ENCODE results near the gene GREB1. TPM values are rescaled to one million over a fixed set of nuclear protein-coding genes. Genes with fewer than 3 reads are reported as not detected.

The GREB1 gene
- total and polyA plus RNA-seq, 2 of the 4 experiments (the other 2 are of a cell fraction), result 0.05 TPM; not detected in 1

GRCh38 chr2:11528228-11528627, 5.6 kb upstream of the GREB1 start:
- Histone ChIP-seq H2AK5ac (ENCODE audit: low read depth, low read length) (no peak overlapping the region), H3K4me1 (ENCODE audit: control insufficient read depth, insufficient read depth, low read length) (no peaks in the 10 kb centered on the region), H3K14ac (replicated peaks; ENCODE audit: low read depth, low read length) (no peak overlapping the region), H3K4ac (ENCODE audit: low read depth, low read length) (no peak overlapping the region), H3K18ac (ENCODE audit: low read depth, low read length) (no peak overlapping the region), H3K27ac (ENCODE audit: insufficient read depth, low read length) (no peak overlapping the region), H2BK5ac (ENCODE audit: low read depth, low read length, poor library complexity, severe bottlenecking) (no peak overlapping the region), H3K27me3 (ENCODE audit: control insufficient read depth, insufficient read depth, low read length) (peaks cover 10% of the 10 kb centered on the region), H2BK15ac (ENCODE audit: low read depth, low read length) (no peak overlapping the region), H3K9me3 (ENCODE audit: control insufficient read depth, insufficient read depth, low read length) (no peaks in the 10 kb centered on the region), H3K36me3 (ENCODE audit: control insufficient read depth, insufficient read depth, low read length) (no peaks in the 10 kb centered on the region), H2AFZ (replicated peaks; ENCODE audit: low read length, poor library complexity) (no peak overlapping the region), H3K9me1 (ENCODE audit: insufficient read depth, low read length) (no peaks in the 10 kb centered on the region), H2AK9ac (replicated peaks; ENCODE audit: low read depth, low read length, poor library complexity) (no peak overlapping the region), H3K23ac (ENCODE audit: low read depth, low read length) (no peak overlapping the region), H4K91ac (ENCODE audit: insufficient read depth, low read depth, low read length) (no peak overlapping the region), H3K79me1 (ENCODE audit: low read depth in 1 of 2, low read length in 2 of 2) (no peaks in the 10 kb centered on the region), H4K5ac (ENCODE audit: low read depth, low read length) (no peak overlapping the region), H3K4me3 (ENCODE audit: insufficient read depth, low read depth, low read length) (no peak overlapping the region), H3K4me2 (ENCODE audit: low read depth, low read length) (no peak overlapping the region), H2BK120ac (ENCODE audit: low read depth, low read length) (no peak overlapping the region), H3K56ac (ENCODE audit: extremely low read depth, insufficient read depth, low read length) (no peak overlapping the region), H4K20me1 (ENCODE audit: insufficient read depth, low read length) (no peaks in the 10 kb centered on the region), H3K9ac (ENCODE audit: low read depth, low read length) (no peak overlapping the region), H4K8ac (ENCODE audit: low read depth in 2 of 2, low read length in 2 of 2) (no peak overlapping the region), H2BK20ac (ENCODE audit: low read depth, low read length) (no peak overlapping the region)
- ChIA-PET POLR2A (ENCODE audit: unreplicated experiment) (no interaction called here), CTCF (no interaction called here)
- WGBS, 2 experiments (ENCODE audit: extremely low coverage in 2 of 2, insufficient read length in 1 of 2), result no CpG with 5 or more reads among the region's 3 CpGs
- ATAC-seq (ENCODE audit: low read depth), result no peak
- intact Hi-C loops (cut with micrococcal nuclease), result no loop called here
- no TSS peak for BruUV-seq (replicated peaks)
- dilution Hi-C loops (cut with HindIII; ENCODE audit: low sequenced_read_pairs, unreplicated experiment), result no loop called here
- no peak for DNase-seq
- in situ Hi-C loops (cut with MboI; ENCODE audit: low sequenced_read_pairs), result no loop called here
- no peak for TF ChIP-seq SMC3 (IDR thresholded peaks at IDR 0.05; ENCODE audit: low read depth, low read length)
- TF ChIP-seq RCOR1 (IDR thresholded peaks at IDR 0.05; ENCODE audit: insufficient replicate concordance, low read length), result no peak
- TF ChIP-seq MXI1 (IDR thresholded peaks at IDR 0.05; ENCODE audit: borderline replicate concordance, low read depth, low read length), result no peak

All from IMR-90 (cell line).